ENCODE results near the gene SLC9A3. TPM values are rescaled to one million over a fixed set of nuclear protein-coding genes. Genes with fewer than 3 reads are reported as not detected.

SLC9A3 gene
- total RNA-seq, 1 experiment from 2014 or later: 0.85 TPM

GRCh38 chr5:525916-526315 is 1.7 kb upstream of the SLC9A3 start:
- Histone ChIP-seq H2BK20ac (ENCODE audit: low read depth, low read length, poor library complexity, severe bottlenecking) (no peak overlapping the region), H3K9ac (ENCODE audit: extremely low read depth, insufficient read length, low read length) (no peak overlapping the region), H4K8ac (replicated peaks; ENCODE audit: insufficient read length, low read depth, low read length) (no peak overlapping the region), H4K5ac (ENCODE audit: insufficient read length, low read depth, low read length) (no peak overlapping the region), H3T11ph (ENCODE audit: low read length) (no peak overlapping the region), H3K14ac (ENCODE audit: insufficient read depth, low read length) (no peak overlapping the region), H3K23me2 (ENCODE audit: insufficient read length, low read depth, low read length, poor library complexity, severe bottlenecking) (peaks cover 8% of the 10 kb centered on the region), H3K18ac (ENCODE audit: insufficient read length, low read depth, low read length) (no peak overlapping the region), H2BK5ac (ENCODE audit: insufficient read length, low read length) (no peak overlapping the region), H2BK12ac (ENCODE audit: insufficient read length, low read depth, low read length) (no peak overlapping the region), H3K27ac (ENCODE audit: insufficient read length, low read depth, low read length) (no peak overlapping the region), H3K9me3 (ENCODE audit: control insufficient read depth, low read depth, low read length) (no peaks in the 10 kb centered on the region), H2AK5ac (ENCODE audit: insufficient read length, low read length) (no peak overlapping the region), H3K27me3 (ENCODE audit: insufficient read depth, low read length) (peaks cover 54% of the 10 kb centered on the region), H4K20me1 (ENCODE audit: control insufficient read depth, insufficient read depth, insufficient read length) (no peaks in the 10 kb centered on the region), H3K79me2 (ENCODE audit: insufficient read depth, low read length) (no peaks in the 10 kb centered on the region), H3K4me1 (ENCODE audit: insufficient read depth, low read length) (no peaks in the 10 kb centered on the region), H3K23ac (ENCODE audit: insufficient read length, low read depth, low read length) (no peak overlapping the region), H4K91ac (ENCODE audit: insufficient read length, low read depth, low read length) (no peak overlapping the region), H3K4ac (ENCODE audit: low read depth, low read length) (no peak overlapping the region), H2BK15ac (ENCODE audit: low read depth, low read length) (no peak overlapping the region), H3K56ac (ENCODE audit: insufficient read length, low read depth, low read length) (no peak overlapping the region), H2BK120ac (ENCODE audit: low read depth, low read length, poor library complexity, severe bottlenecking) (no peak overlapping the region), H3K4me2 (ENCODE audit: insufficient read depth, insufficient read length, low read length) (no peak overlapping the region), H2AFZ (ENCODE audit: low read length) (no peak overlapping the region), H3K79me1 (ENCODE audit: insufficient read depth, low read depth, low read length, poor library complexity, severe bottlenecking) (no peaks in the 10 kb centered on the region)
- Mint-ChIP-seq H3K4me1 (peaks cover 25 to 44% of the 10 kb centered on the region in 2 experiments), H3K27me3 (ENCODE audit: low read depth) (peaks cover 90% of the 10 kb centered on the region), H3K36me3 (ENCODE audit: insufficient read depth in 1 of 3, low read depth in 3 of 3) (no peaks in the 10 kb centered on the region; a peak in 1 of 7 replicates), H3K4me3 (peak overlapping the region in 1 of 2 experiments; percentile 77; a peak in 1 of 5 replicates), H3K27ac (no peak overlapping the region), H3K9me3 (peaks cover 0 to 4% of the 10 kb centered on the region in 2 experiments; a peak in 2 of 5 replicates)
- no CpG with 5 or more reads among the region's 9 CpGs for WGBS (ENCODE audit: extremely low coverage, insufficient read length, low lambda C conversion rate)
- no peak for DNase-seq
- no peak for TF ChIP-seq CTCF (conservative IDR thresholded peaks at IDR 0.05)

All from H9 (cell line).